C4-2B (cell line): ENCODE results near the gene NCKAP5L.

Source experiments
- H3K27ac ChIP-seq: fragments of 450-650 bp; 2 replicates; pipeline ENCODE4 v1.5.1; 2017
- CTCF ChIP-seq: fragments of 450-650 bp; conservative IDR thresholded peaks from 2 replicates; pipeline ENCODE4 v1.5.1; 2017; ENCODE audit warnings: mild to moderate bottlenecking
- ZFX ChIP-seq: fragments of 450-650 bp; IDR thresholded peaks from 2 replicates; pipeline ENCODE4 v1.6.1; 2017

Gene NCKAP5L

DNA sequence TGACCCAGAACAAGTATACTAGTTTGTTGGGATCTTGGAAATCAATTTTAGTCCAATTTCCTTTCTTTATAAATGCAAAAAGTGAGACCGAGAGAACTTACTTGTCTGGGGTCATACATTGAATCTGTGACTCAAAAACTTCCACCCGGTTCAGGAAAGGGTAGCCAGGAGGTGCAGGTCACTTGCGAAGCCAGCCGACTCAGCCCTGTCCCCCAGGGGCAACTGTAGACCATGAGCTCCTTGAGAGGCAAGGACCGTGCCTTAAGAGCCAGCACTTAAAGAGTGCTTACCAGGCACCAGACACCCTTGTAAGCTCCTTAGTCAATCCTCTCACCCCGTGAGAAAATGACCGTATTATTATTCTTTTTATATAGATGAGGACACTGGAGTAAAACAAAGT lies 15.2 kb upstream of the NCKAP5L start:
- peak overlapping the region; percentile 86 for H3K27ac ChIP-seq
- TF ChIP-seq CTCF (no peak), ZFX (no peak)

GRCh38 chr12:49842519-49843352 lies 14.5 kb upstream of the NCKAP5L start, which contains the start of gene BCDIN3D:
Gene BCDIN3D, minus strand, starts transcription at chr12:49843106. Its CDS starts 19 bp downstream, at chr12:49843087.
- peak within 1 kb of the TSS; percentile 86 for H3K27ac ChIP-seq
- 0 out of 2 replicates have a peak, but pooled peaks have one; percentile 48 for TF ChIP-seq ZFX
- TF ChIP-seq CTCF, result no peak

DNA sequence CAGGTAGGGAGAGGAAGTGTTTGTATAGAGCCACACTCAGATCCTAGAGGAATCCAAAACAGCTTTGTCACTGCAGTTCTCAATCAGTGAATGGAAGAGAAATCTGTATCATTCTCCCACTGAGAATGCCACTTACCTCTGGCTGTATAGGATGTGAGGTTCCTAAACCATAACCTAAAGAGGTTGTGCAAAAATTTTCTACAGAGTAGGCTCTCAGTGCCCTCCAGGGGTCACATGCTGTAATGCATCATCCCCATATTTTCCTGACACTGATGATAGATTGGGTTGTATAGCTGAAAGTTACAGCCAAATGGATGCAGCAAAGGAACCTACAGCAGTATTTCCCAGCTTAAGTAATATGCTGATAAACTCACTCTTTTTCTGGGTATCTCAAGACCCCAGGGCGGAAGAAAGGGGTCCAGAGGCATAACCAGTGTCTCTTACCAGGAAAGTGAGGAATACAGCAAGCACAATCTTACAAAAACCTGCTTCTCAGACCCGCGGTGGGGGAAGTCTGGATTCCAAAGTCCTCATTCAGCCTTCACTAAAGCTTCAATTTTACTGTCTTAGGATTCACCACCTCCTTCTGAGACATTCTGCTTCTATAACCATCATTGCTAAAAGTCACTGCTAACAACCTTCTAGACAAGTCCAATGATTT lies 10.9 kb upstream of the NCKAP5L start:
- no peak for TF ChIP-seq ZFX
- TF ChIP-seq CTCF, result peak; percentile 69
- no peak overlapping the region for H3K27ac ChIP-seq

GRCh38 chr12:49832836-49833421 lies 4.7 kb upstream of the NCKAP5L start:
- no peak for TF ChIP-seq ZFX
- no peak for TF ChIP-seq CTCF
- no peak overlapping the region for H3K27ac ChIP-seq

GRCh38 chr12:49831717-49832116 lies 3.5 kb upstream of the NCKAP5L start:
- TF ChIP-seq CTCF, result no peak
- no peak for TF ChIP-seq ZFX
- H3K27ac ChIP-seq, result no peak overlapping the region

DNA sequence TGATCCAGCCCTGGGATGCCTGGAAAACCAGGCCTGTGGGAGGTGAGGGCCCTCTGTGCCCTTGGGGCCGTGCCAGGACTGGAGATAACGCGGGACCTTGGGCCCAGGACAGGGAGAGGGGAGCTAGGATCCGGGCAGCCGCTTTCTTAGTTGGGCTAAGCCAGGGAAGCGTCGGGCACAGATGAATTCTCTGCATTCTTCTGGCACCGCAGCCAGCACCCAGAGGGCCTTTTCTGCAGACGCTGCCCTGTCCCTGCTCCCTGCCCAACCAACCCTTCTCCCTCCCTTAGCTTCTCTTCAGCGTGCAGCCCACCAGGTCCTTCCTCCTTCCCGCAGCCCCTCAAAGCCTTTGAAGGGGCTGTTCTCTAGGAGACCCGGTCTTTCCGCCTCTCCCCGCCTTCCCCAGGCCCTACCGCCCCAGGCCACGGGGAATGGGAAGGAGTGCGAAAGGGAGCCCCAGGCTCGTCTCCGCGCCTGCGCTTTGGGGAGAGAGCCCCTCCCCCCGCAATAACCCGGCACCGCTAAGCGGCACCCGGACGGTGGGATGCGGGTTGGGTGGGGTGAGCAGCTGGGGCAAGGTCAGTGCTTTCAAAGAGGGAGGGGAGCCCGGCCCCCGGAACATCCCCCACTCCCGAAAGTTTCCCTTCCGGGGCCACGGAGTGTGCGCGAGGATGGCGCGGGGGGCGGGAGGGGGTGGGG lies 663 bp downstream of the NCKAP5L start:
- no peak for TF ChIP-seq ZFX
- no peak for TF ChIP-seq CTCF
- no peak overlapping the region for H3K27ac ChIP-seq
